ENCODE results near the gene SUPV3L1. TPM values are rescaled to one million over a fixed set of nuclear protein-coding genes. Genes with fewer than 3 reads are reported as not detected.

Gene SUPV3L1
- total RNA-seq, 1 donor from 2014 or later: 20.5 TPM

DNA sequence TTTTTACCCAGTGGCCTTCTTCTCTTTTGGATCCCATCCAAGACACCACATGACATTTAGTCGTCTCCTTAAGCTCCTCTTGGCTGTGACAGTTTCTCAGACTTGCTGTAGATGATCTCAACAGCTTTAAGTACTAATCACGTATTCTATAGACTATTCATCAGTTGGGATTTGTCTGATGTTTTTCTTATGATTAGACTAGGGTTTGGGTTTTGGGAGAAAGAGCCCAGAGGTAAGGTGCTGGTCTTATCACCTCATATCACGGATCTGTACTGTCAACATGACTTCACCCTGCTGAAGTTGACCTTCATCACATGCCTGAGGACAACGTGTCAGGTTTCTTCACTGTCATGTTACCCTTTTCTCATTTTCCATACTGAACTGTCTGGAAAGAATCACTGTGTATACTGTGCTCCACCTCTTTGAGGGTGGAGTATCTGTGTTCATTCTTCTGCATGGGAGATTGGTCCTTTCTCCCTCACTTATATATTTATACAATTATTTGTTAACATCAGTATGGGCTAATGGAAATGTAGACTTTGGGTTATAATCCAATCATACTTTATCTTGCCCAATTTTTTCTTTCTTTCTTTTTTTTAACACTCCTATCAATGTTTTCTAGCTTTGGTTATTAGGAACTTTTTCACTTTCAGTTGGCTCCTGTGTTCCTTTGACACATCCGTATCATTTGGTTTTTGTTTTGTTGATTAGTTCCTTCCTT lies 33.7 kb downstream of the SUPV3L1 start:
- intact Hi-C loops (cut with DNase I): no loop called here
- H3K27ac ChIP-seq: no peak overlapping the region
- TF ChIP-seq, protein P1, sequence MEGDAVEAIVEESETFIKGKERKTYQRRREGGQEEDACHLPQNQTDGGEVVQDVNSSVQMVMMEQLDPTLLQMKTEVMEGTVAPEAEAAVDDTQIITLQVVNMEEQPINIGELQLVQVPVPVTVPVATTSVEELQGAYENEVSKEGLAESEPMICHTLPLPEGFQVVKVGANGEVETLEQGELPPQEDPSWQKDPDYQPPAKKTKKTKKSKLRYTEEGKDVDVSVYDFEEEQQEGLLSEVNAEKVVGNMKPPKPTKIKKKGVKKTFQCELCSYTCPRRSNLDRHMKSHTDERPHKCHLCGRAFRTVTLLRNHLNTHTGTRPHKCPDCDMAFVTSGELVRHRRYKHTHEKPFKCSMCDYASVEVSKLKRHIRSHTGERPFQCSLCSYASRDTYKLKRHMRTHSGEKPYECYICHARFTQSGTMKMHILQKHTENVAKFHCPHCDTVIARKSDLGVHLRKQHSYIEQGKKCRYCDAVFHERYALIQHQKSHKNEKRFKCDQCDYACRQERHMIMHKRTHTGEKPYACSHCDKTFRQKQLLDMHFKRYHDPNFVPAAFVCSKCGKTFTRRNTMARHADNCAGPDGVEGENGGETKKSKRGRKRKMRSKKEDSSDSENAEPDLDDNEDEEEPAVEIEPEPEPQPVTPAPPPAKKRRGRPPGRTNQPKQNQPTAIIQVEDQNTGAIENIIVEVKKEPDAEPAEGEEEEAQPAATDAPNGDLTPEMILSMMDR (IDR thresholded peaks at IDR 0.05): no peak
- DNase-seq (no peak), ATAC-seq (no peak)
- no peak overlapping the region for H3K4me3 ChIP-seq
- H3K36me3 ChIP-seq: peaks cover 10% of the 10 kb centered on the region
- H3K9me3 ChIP-seq: no peaks in the 10 kb centered on the region
- no peaks in the 10 kb centered on the region for H3K27me3 ChIP-seq (ENCODE audit: low read depth)
- H3K4me1 ChIP-seq: peaks cover 17% of the 10 kb centered on the region

DNA sequence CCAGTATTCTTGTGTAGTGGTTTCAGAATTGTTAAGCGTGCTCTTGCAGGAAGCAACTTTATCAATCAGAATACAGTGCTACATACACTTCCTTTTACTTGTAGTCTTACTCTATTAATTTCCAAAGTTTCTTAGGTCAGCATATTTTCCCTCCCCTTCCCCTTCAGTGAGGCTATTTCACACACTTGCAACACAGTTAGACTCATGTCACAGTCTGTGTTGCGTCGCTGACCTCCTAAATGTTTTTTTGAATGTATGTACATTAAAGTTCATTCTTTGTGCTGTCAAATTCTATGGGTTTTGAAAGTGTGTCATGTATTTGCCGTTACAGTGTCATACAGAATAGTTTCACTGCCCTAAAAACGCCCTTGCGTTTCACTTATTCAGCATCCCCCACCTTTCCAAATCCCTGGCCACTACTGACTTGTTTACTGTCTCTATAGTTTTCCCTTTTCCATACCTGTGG lies 34.7 kb downstream of the SUPV3L1 start:
- peaks cover under 1% of the 10 kb centered on the region for H3K36me3 ChIP-seq
- TF ChIP-seq, protein P1 (IDR thresholded peaks at IDR 0.05): no peak
- DNase-seq (no peak), ATAC-seq (peak in 1 of 2 donors; percentile 14)
- peaks cover 17% of the 10 kb centered on the region for H3K4me1 ChIP-seq
- H3K27me3 ChIP-seq (ENCODE audit: low read depth): no peaks in the 10 kb centered on the region
- intact Hi-C loops (cut with DNase I): no loop called here
- no peak overlapping the region for H3K4me3 ChIP-seq
- H3K9me3 ChIP-seq: no peaks in the 10 kb centered on the region
- H3K27ac ChIP-seq: no peak overlapping the region

DNA sequence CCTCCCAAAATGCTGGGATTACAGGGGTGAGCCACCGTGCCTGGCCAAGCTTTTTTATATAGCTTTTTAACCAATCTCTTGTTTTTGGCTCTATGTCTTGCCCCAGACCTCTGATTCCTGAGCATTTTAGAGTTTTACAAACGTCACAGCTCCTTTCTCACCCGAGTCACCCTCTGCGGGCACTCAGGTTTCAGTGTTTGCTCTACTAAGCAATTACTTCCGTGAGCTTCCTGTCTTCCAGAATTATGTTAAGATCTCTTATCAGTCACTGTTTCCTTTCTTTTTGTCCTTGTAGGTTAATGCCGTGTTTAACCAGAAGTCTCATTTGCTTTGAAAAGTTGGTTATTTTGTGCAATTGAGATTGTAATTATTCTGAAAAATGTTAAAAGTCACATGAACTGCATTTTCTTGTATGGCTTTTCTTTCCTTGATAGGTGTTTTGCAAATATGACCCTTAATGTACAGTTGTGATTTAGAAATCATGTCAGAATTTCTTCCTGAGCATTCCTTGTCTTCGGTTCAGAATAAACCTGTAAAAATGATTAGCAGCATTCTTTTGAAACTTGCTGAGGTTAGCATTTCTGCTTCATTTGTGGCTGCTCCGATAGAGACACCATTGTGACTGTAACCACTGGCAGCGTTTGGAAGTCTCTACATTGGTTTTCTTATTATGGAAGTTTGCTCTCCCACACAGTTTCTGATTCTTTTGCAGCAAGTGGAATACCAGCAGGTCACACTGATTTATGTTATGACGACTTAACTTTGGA lies 35.6 kb downstream of the SUPV3L1 start:
- intact Hi-C loops (cut with DNase I): no loop called here
- no peak overlapping the region for H3K4me3 ChIP-seq
- peak in 1 of 2 donors; percentile 25 for ATAC-seq

DNA sequence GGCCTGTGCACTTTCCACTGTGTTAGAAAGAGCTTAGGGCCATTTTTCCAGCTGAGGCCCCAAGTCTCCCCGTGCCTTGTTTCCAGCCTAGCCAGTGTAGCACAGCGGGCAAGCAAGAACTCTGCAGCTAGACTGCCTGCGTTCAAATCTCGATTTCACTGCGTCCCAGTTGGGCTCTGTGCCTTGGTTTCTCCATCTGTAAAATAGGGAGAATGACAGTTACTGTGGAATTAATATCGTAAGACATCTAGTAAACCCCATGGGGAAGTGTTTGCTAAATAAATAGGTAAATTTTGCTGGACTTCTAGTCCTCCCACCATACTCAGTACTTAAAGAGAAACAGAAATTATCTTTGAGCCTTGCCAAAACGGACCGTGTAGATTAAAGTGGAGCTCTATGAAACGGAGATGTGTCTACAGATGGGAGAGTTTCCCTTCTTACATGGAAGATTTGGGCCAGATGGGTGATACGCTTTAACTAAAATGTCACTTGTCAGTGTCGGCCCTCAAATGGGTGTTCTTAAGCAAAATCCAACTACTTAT lies 36.6 kb downstream of the SUPV3L1 start:
- no peak overlapping the region for H3K27ac ChIP-seq
- H3K36me3 ChIP-seq: no peaks in the 10 kb centered on the region
- DNase-seq: no peak
- TF ChIP-seq, protein P1 (IDR thresholded peaks at IDR 0.05): no peak
- H3K27me3 ChIP-seq (ENCODE audit: low read depth): no peaks in the 10 kb centered on the region
- intact Hi-C loops (cut with DNase I): no loop called here
- no peak overlapping the region for H3K4me3 ChIP-seq
- H3K4me1 ChIP-seq: peaks cover 17% of the 10 kb centered on the region
- ATAC-seq: no peak
- H3K9me3 ChIP-seq: no peaks in the 10 kb centered on the region

More for the DNA sequence above, 35.6 kb downstream of the SUPV3L1 start:
- Histone ChIP-seq H3K4me1 (peaks cover 17% of the 10 kb centered on the region), H3K36me3 (no peaks in the 10 kb centered on the region), H3K27me3 (ENCODE audit: low read depth) (no peaks in the 10 kb centered on the region), H3K27ac (no peak overlapping the region), H3K9me3 (no peaks in the 10 kb centered on the region)
- DNase-seq: no peak
- TF ChIP-seq, protein P1 (IDR thresholded peaks at IDR 0.05): no peak

DNA sequence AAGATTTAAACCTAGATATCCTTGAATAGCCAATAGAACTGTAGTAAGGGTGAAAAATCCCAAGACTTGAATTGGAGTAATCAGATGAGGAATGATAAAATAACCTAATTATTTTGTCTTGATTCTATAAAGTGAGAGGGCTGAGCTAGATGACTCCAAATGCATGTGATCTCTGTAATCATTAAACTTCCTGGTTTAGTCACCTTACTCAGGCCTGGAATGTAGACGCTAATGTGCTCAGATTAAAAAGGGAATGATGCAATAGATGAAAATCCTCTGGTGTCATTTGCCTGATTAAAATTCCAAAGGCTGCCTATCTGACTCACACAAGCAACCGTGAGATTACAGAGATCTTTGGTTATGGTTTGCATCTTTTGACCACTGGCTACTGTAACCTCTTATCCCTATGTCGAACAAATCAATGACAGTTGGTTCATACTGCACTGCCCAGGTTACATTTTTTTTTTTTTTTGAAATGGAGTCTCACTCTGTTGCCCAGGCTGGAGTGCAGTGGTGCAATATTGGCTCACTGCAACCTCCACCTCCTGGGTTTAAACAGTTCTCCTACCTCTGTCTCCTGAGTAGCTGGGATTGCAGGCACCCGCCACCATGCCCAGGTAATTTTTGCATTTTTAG lies 37.2 kb downstream of the SUPV3L1 start:
- Histone ChIP-seq H3K4me1 (peaks cover 22% of the 10 kb centered on the region), H3K9me3 (no peaks in the 10 kb centered on the region), H3K4me3 (no peak overlapping the region), H3K27ac (no peak overlapping the region), H3K27me3 (ENCODE audit: low read depth) (no peaks in the 10 kb centered on the region), H3K36me3 (no peaks in the 10 kb centered on the region)
- DNase-seq (no peak), ATAC-seq (peak; percentile 59 to 62)
- intact Hi-C loops (cut with DNase I): no loop called here
- TF ChIP-seq, protein P1 (IDR thresholded peaks at IDR 0.05): no peak

All from lower lobe of right lung (tissue), 2 donors.